Measurements from ENCODE around the gene CCL28. TPM values are rescaled to one million over a fixed set of nuclear protein-coding genes. Genes with fewer than 3 reads are reported as not detected.

CCL28 gene
- total and polyA plus RNA-seq, 4 donors: 3.5 to 7.7 (median 6.7) TPM

DNA sequence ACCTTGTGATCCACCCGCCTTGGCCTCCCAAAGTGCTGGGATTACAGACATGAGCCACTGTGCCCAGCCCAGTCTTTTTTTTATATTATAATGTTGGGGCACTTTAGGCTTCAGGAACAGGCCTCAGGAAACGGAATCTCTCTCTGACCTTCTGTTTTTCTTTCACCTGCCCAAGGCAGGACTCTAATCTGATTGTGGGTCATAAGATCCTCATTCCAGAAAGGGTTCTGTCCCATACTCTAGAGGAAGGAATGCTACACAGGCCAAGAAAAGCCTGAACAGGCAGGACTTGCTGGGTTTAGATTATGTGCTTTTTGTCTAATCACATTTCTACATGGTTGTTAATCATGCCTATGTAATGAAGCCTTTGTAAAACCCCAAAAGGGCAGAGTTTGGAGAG lies 1.8 kb upstream of the CCL28 start:
- no peak overlapping the region for H3K4me3 ChIP-seq
- WGBS, 2 donors: 96% methylated on average over 2 of the region's 2 CpGs
- TF ChIP-seq, protein P1, sequence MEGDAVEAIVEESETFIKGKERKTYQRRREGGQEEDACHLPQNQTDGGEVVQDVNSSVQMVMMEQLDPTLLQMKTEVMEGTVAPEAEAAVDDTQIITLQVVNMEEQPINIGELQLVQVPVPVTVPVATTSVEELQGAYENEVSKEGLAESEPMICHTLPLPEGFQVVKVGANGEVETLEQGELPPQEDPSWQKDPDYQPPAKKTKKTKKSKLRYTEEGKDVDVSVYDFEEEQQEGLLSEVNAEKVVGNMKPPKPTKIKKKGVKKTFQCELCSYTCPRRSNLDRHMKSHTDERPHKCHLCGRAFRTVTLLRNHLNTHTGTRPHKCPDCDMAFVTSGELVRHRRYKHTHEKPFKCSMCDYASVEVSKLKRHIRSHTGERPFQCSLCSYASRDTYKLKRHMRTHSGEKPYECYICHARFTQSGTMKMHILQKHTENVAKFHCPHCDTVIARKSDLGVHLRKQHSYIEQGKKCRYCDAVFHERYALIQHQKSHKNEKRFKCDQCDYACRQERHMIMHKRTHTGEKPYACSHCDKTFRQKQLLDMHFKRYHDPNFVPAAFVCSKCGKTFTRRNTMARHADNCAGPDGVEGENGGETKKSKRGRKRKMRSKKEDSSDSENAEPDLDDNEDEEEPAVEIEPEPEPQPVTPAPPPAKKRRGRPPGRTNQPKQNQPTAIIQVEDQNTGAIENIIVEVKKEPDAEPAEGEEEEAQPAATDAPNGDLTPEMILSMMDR (IDR thresholded peaks at IDR 0.05; ENCODE audit: control extremely low read depth, extremely low read depth): no peak
- no peak overlapping the region for H3K9ac ChIP-seq (ENCODE audit: insufficient read depth in 1 of 2, low read length in 2 of 2)
- H3K9me3 ChIP-seq (ENCODE audit: control insufficient read depth in 4 of 4, insufficient read depth in 3 of 4, low read length in 3 of 4): no peaks in the 10 kb centered on the region
- no peak overlapping the region for H3K27ac ChIP-seq (ENCODE audit: low read depth in 1 of 2, low read length in 1 of 2)
- ATAC-seq (ENCODE audit: insufficient read depth, low FRiP score): no peak
- H3K36me3 ChIP-seq (ENCODE audit: control insufficient read depth in 4 of 4, insufficient read depth in 4 of 4, low read length in 4 of 4): no peaks in the 10 kb centered on the region
- no peaks in the 10 kb centered on the region for H3K27me3 ChIP-seq (ENCODE audit: control insufficient read depth in 3 of 3, insufficient read depth in 3 of 3, low read length in 2 of 3)
- no peak for DNase-seq
- no peaks in the 10 kb centered on the region for H3K4me1 ChIP-seq (ENCODE audit: control insufficient read depth in 5 of 5, insufficient read depth in 5 of 5, low read length in 5 of 5)

DNA sequence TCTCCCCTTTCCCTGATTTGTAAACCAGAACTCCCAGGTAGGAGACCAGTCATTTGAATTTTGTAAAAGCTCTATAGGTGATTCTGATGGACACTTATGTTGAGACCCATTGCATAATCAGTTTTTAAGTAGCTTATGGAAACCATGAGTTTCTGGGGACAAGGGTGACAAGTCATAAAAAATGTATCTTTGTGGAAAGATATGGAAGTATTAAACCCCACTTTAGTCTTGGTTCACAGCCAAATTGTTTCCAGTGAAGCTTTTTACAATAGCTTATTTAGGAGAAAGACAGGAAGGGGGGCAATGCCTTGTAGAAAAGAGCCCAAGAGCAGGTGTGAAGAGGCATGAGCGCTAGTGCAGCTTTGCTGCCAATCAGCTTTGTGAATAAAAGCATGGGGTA lies 453 bp upstream of the CCL28 start:
- TF ChIP-seq, protein P1 (IDR thresholded peaks at IDR 0.05; ENCODE audit: control extremely low read depth, extremely low read depth): no peak
- ATAC-seq (ENCODE audit: insufficient read depth, low FRiP score) (no peak), DNase-seq (no peak)
- WGBS, 2 donors: 90 to 100% methylated on average over 1 of the region's 1 CpG
- no peaks in the 10 kb centered on the region for H3K36me3 ChIP-seq (ENCODE audit: control insufficient read depth in 4 of 4, insufficient read depth in 4 of 4, low read length in 4 of 4)
- no peaks in the 10 kb centered on the region for H3K27me3 ChIP-seq (ENCODE audit: control insufficient read depth in 3 of 3, insufficient read depth in 3 of 3, low read length in 2 of 3)
- H3K9ac ChIP-seq (ENCODE audit: insufficient read depth in 1 of 2, low read length in 2 of 2): no peak overlapping the region
- no peaks in the 10 kb centered on the region for H3K4me1 ChIP-seq (ENCODE audit: control insufficient read depth in 5 of 5, insufficient read depth in 5 of 5, low read length in 5 of 5)
- H3K9me3 ChIP-seq (ENCODE audit: control insufficient read depth in 4 of 4, insufficient read depth in 3 of 4, low read length in 3 of 4): no peaks in the 10 kb centered on the region
- no peak overlapping the region for H3K27ac ChIP-seq (ENCODE audit: low read depth in 1 of 2, low read length in 1 of 2)
- H3K4me3 ChIP-seq: no peak overlapping the region

DNA sequence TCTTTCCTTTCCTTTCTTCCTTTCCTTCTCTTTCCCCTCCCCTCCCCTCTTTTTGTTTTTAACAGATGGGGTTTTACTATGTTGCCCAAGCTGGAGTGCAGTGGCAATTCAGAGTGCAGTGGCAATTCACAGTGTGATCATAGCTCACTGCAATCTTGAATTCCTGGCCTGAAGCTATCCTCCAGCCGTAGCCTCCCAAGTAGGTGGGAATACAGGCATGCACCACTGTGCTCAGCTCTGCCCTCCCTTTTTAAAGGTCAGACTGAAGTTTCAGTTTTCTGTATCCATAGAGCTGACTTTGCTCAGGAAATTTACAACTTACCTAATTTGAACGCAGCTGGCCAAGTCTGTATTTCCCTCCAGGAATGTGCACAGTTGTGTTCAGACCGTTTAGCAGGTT lies 696 bp downstream of the CCL28 start:
- WGBS, 2 donors: 59 to 77% methylated on average over 3 of the region's 3 CpGs
- H3K4me3 ChIP-seq: no peak overlapping the region

DNA sequence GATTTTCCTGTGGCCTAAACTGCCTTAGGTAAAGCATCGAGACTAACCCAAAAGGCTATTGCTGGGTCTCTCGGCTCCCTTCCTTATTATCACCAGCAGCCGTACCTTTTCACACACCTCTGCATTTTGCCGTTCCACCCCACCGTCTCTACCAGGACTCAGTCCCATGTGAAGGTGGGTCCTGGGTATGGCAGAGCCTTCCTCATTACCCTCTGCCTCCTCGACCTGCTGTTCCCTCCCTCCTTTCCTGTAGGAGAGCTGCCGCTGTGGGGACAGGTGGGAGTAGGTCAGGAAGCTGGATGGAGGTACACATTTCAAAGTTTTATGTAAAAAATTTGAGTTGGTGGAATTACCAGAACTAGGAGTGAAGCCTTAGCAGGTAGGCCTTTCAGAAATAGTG lies 1.8 kb downstream of the CCL28 start:
- H3K9ac ChIP-seq (ENCODE audit: insufficient read depth in 1 of 2, low read length in 2 of 2): no peak overlapping the region
- no peak overlapping the region for H3K27ac ChIP-seq (ENCODE audit: low read depth in 1 of 2, low read length in 1 of 2)
- no peaks in the 10 kb centered on the region for H3K4me1 ChIP-seq (ENCODE audit: control insufficient read depth in 5 of 5, insufficient read depth in 5 of 5, low read length in 5 of 5)

More for the DNA sequence above, 696 bp downstream of the CCL28 start:
- ATAC-seq (ENCODE audit: insufficient read depth, low FRiP score): no peak
- no peaks in the 10 kb centered on the region for H3K4me1 ChIP-seq (ENCODE audit: control insufficient read depth in 5 of 5, insufficient read depth in 5 of 5, low read length in 5 of 5)
- DNase-seq: no peak
- H3K27ac ChIP-seq (ENCODE audit: low read depth in 1 of 2, low read length in 1 of 2): no peak overlapping the region
- H3K27me3 ChIP-seq (ENCODE audit: control insufficient read depth in 3 of 3, insufficient read depth in 3 of 3, low read length in 2 of 3): no peaks in the 10 kb centered on the region
- TF ChIP-seq, protein P1 (IDR thresholded peaks at IDR 0.05; ENCODE audit: control extremely low read depth, extremely low read depth): no peak
- no peaks in the 10 kb centered on the region for H3K36me3 ChIP-seq (ENCODE audit: control insufficient read depth in 4 of 4, insufficient read depth in 4 of 4, low read length in 4 of 4)
- no peaks in the 10 kb centered on the region for H3K9me3 ChIP-seq (ENCODE audit: control insufficient read depth in 4 of 4, insufficient read depth in 3 of 4, low read length in 3 of 4)
- no peak overlapping the region for H3K9ac ChIP-seq (ENCODE audit: insufficient read depth in 1 of 2, low read length in 2 of 2)

More for the DNA sequence above, 1.8 kb downstream of the CCL28 start:
- TF ChIP-seq, protein P1 (IDR thresholded peaks at IDR 0.05; ENCODE audit: control extremely low read depth, extremely low read depth): no peak
- no peak for ATAC-seq (ENCODE audit: insufficient read depth, low FRiP score)
- Histone ChIP-seq H3K9me3 (ENCODE audit: control insufficient read depth in 4 of 4, insufficient read depth in 3 of 4, low read length in 3 of 4) (no peaks in the 10 kb centered on the region), H3K4me3 (no peak overlapping the region), H3K27me3 (ENCODE audit: control insufficient read depth in 3 of 3, insufficient read depth in 3 of 3, low read length in 2 of 3) (no peaks in the 10 kb centered on the region), H3K36me3 (ENCODE audit: control insufficient read depth in 4 of 4, insufficient read depth in 4 of 4, low read length in 4 of 4) (no peaks in the 10 kb centered on the region)
- 77 to 92% methylated on average over 7 of the region's 7 CpGs for WGBS, 2 donors
- DNase-seq: no peak
